ENCODE results near the gene PPP4C.
"Not testable (repeated sequence)": the region's sequence is repeated elsewhere in the genome, so short reads cannot be mapped to it uniquely, and the experiment has no call there.

The PPP4C gene

GRCh38 chr16:30104090-30104489 is 28.3 kb downstream of the PPP4C start:
- DNase-seq, result no peak

DNA sequence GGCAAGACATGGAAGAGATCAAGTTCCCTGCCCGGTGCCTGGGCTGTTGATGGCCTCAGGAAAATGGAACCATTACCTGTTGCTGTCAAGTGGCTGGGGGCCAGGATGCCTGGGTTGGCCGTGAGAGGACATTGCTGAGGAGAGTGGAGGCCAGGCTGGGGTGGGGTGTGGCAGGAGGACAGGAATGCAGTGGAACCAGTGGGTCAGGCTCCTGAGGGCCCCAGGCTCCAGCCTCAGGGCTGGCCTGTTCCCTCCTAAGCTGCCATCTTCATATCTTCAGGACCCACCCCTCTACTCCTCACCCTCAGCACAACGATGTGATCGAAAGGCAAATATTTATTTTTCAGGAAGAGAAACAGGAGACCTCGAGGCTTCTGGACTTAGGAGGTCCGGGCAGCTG is 28.7 kb downstream of the PPP4C start:
- DNase-seq, result no peak

- DNase-seq, result no peak
Observed at GRCh38 chr16:30108059-30108850, 32.5 kb downstream of the PPP4C start.

- no peak for DNase-seq
Observed at GRCh38 chr16:30110661-30111060, 34.9 kb downstream of the PPP4C start.

- DNase-seq, result no peak
Observed at GRCh38 chr16:30112197-30113030, 36.6 kb downstream of the PPP4C start.

DNA sequence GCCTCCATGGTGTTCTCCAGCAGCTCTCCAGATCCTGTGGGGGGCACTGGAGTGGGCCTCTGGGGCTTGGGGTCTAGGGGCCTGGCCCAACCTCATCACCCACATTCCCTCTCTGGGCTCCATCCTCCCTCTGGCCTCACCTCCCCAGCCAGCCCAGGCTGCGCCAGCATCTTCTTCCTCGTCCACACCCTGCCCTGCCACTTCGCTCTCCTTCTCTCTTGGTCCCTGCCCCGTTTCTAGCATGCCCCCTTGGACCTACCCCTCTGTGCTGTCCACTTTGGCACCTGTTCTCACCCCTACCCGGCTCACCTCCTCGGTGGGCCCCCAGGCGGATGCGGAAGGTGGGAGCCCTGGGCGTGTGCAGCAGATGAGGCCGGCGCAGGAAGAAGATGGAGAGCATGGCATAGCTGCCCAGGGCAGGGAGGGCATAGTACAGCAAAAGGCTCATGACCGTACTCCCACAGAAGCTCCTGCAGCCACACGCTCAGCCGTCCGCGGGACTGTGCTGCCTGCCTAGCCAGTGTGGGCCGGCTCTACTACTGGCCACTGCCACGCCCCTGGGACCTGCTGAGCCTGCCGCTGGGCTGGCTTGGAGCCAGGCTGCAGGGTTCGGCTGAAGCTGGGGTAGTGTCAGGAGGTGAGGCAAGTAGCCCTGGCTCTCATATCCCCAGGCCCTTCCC is 37.4 kb downstream of the PPP4C start, which contains the start of gene GDPD3:
Gene GDPD3 (minus strand): TSS at position 507 of the 680 bp plus-strand sequence. CDS start 59 bp downstream, at position 448.
- DNase-seq, result no peak

DNA sequence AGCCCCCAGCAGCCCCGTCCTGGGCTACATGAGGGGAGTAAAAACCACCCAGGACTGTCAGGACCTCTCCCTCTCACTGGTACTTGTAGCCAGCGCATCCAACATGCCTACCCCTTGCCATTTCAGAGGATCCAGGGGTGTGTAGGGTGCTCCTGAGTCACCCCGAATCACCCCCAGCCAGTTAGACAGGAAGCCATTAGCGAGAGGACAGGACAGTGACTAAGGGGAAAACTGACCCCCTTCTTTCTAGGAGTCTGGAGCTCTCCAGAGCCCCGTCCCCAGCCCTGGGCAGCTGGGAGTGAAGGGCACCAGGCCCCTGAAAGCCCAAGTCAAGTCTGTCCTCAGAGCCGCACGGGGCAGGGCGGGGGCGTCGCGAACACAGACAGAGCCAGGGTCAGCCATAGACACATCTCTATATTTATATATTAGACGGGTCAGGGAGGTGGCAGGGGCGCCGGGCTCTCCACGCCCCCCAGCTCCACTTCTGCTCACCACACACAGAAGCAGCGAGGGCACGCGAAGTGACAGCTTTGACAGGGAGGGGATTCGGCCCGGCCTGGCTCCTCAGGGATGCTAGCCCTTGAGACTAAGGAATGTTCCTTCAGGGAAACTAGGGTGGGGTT is 38.0 kb downstream of the PPP4C start:
- DNase-seq, result no peak

- no peak for DNase-seq
Observed at GRCh38 chr16:30114411-30114810, 38.6 kb downstream of the PPP4C start.

DNA sequence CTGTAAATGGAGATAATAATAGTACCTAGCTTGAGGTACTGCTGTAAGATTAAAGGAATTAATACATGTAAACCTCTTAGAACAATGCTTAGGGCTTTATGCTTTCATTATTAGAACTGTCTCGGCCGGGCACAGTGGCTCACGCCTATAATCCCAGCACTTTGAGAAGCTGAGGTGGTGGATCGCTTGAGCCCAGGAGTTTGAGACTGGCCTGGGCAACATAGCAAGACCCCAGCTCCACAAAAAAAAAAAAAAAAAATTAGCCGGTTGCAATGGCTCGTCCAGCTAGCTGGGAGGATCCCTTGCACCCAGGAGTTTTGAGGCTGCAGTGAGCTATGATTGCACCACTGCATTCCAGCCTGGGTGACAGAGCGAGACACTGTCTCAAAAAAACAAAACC is 39.0 kb downstream of the PPP4C start:
- not testable (repeated sequence) for DNase-seq

DNA sequence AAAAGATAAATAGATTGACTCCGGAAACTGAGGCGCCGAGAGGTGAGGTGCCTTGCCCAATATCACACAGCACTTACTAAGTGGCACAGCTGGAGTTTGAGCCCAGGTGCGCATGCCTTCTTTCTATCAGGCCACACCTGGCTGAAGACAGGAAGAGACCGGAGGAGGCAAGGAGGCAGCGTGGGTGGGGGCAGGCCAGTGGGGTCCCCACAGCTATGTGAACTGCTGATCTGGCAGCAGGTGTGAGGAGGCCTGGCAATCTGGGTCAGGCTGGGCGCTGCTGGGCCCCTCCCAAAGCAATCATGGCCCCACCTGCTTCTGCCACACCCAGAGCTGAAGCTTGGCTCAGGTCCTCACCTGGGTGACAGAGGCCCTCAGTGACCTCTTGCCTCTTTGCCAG is 39.4 kb downstream of the PPP4C start:
- DNase-seq, result no peak

- DNase-seq, result no peak
Observed at GRCh38 chr16:30116291-30117207, 40.8 kb downstream of the PPP4C start.

DNA sequence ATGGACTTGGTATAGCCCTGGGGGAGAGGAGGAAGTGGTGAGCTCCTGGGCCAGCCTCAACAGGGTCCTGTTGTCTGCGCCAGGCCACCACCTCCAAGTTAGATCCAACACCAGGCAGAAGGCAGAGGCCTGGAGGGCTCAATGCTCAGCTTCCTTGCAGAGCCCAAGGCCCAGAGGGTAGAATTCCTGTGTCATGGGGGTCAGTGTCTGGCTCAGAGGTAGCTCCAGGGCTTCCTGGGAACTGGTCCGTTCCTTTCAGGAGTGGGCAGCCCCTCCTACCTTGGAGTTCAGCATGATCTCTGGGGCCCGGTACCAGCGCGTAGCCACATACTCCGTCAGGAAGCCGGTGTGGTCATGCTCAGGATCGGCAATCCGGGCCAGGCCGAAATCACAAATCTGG is 42.0 kb downstream of the PPP4C start:
- DNase-seq, result no peak

DNA sequence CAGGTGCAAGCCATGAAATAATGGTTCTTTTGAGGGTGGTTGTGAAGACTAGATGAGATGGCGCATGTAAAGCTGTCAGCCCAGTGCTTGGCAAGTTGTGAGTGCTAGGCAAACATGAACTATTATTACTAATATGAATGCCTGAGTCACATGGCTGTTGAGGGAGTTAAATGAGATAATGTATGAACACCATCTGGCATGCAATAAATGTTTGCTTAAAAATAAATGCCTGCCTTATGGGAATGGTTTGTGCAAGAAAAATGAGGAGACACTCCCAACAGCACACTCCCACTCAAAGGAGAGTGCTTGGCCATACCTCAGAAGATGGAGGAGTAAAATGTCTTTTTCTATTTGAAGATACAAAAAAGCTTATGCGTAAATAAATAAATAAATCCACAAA is 43.6 kb downstream of the PPP4C start:
- DNase-seq, result no peak

- no peak for DNase-seq
Observed at GRCh38 chr16:30120340-30121105, 44.7 kb downstream of the PPP4C start.

DNA sequence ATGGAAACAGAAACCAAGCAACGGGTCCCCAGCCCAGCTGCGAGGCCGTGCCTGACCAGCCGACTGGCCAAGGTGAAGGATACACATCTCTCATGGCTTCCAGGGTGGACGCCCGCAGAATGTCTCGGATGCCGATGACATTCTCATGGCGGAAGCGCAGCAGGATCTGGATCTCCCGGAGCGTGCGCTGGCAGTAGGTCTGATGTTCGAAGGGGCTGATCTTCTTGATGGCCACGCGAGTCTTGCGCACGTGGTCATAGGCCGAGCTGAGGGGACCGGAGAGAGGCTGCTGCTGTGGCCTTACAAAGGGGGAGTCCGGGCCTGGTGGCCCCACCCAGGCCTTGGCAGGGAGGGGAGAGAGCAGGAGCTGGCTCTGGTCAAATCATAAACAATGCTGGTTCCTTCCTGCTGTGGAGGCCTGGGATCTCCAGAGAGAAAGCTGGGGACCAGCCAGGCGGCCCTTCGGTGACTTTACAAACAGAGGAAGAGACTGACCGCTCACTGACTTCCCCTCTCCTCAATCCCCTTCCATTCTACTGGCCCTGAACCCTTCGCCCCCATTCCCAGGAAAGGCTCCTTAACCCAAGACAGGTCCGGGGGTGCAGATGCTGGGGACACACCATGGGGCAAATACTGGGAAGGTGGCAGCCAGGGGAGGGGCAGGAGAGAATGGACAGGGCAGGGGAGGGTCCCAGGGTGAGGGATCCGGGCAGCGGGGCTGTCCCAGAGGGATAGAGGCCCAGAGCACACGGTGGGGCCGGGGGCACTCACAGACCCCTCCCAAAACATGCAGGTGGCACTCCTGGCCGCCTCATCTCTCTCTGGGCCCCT is 46.2 kb downstream of the PPP4C start:
- no peak for DNase-seq

DNA sequence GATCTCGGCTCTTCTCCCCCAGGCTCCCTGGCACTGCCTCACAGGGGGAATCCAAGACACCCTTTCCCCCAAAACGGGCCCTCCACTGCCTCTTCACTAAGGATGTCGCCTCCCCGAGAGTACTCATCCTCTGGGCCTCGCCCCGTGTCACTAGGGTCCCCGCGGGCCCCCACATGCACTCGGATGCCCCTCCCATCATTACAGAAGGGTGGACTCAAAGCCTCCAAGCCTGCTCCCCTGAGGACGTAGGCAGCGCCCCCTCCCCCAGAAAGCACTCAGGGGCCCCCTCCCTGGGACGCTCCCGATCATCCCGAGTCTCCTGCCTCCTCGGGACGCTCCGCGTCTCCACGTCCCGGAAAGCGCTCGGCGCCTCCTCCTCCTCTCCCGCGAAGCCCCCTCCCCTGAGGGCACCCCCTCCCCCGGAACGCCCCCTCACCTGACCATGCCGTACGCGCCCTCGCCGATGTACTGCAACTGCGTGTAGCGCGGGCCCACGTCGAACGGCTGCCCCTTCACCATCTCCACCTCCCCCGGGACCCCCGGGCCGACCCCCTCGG is 46.9 kb downstream of the PPP4C start:
- DNase-seq, result no peak

DNA sequence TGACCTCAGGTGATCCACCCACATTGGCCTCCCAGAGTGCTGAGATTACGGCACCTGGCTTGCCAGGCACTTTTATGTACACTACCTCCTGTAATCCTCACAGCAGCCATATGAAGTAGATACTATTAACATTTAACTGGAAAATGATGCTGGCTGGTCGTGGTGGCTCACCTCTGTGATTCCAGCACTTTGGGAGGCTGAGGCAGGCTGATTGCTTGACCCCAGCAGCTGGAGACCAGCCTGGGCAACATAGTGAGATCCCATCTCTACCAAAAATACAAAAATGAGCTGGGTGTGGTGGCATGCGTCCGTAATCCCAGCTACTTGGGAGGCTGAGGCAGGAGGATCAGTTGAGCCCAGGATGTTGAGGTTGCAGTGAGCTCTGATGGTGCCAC is 49.2 kb downstream of the PPP4C start:
- DNase-seq, result no peak

DNA sequence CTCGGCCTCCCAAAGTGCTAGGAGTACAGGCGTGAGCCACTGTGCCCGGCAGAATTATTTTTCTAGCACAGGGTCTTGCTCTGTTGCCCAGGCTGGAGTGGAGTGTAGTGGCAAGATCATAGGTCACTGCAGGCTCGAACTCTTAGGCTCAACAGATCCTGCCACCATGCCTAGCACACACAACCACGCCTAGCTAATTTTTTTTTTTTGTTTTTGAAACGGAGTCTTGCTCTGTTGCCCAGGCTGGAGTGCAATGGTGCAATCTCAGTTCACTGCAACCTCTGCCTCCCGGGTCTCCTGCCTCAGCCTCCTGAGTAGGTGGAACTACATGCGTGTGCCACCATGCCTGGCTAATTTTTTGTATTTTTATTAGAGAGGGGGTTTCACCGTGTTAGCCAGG is 49.9 kb downstream of the PPP4C start:
- not testable (repeated sequence) for DNase-seq

- DNase-seq, result no peak
Observed at GRCh38 chr16:30127993-30128392, 52.2 kb downstream of the PPP4C start.
